ENCODE data around the gene CRYBG1. TPM values are rescaled to one million over a fixed set of nuclear protein-coding genes. Genes with fewer than 3 reads are reported as not detected.

Gene CRYBG1
- total RNA-seq, 1 donor from 2014 or later, result 27.9 TPM

DNA sequence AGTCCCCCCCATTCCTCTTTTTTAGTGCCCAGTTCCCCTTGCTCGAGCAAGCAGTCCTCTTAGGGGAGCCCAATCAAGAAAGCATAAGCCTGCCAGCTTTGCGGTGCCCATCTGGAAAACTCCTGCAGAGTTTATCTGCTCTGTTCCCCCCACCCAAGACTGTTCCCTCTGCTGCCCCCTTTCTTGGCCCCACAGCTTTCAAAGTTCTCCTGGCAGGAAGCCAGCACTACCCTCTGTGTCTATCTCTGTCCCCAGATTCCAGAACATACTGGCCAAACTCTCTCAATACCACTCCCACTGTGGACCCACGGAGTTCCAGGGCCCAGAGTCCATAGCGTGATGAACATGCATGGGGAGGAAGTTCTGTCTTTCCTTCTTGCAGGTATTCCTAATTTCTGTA, 55.4 kb downstream of the CRYBG1 start:
- DNase-seq (no peak), ATAC-seq (no peak)
- no peaks in the 10 kb centered on the region for H3K36me3 ChIP-seq
- H3K27ac ChIP-seq, result no peak overlapping the region
- no peaks in the 10 kb centered on the region for H3K9me3 ChIP-seq
- no peak overlapping the region for H3K4me3 ChIP-seq
- intact Hi-C loops (cut with DNase I), result no loop called here
- TF ChIP-seq, protein P1, sequence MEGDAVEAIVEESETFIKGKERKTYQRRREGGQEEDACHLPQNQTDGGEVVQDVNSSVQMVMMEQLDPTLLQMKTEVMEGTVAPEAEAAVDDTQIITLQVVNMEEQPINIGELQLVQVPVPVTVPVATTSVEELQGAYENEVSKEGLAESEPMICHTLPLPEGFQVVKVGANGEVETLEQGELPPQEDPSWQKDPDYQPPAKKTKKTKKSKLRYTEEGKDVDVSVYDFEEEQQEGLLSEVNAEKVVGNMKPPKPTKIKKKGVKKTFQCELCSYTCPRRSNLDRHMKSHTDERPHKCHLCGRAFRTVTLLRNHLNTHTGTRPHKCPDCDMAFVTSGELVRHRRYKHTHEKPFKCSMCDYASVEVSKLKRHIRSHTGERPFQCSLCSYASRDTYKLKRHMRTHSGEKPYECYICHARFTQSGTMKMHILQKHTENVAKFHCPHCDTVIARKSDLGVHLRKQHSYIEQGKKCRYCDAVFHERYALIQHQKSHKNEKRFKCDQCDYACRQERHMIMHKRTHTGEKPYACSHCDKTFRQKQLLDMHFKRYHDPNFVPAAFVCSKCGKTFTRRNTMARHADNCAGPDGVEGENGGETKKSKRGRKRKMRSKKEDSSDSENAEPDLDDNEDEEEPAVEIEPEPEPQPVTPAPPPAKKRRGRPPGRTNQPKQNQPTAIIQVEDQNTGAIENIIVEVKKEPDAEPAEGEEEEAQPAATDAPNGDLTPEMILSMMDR (IDR thresholded peaks at IDR 0.05), result no peak
- no peaks in the 10 kb centered on the region for H3K4me1 ChIP-seq
- H3K27me3 ChIP-seq (ENCODE audit: low read depth), result no peaks in the 10 kb centered on the region

DNA sequence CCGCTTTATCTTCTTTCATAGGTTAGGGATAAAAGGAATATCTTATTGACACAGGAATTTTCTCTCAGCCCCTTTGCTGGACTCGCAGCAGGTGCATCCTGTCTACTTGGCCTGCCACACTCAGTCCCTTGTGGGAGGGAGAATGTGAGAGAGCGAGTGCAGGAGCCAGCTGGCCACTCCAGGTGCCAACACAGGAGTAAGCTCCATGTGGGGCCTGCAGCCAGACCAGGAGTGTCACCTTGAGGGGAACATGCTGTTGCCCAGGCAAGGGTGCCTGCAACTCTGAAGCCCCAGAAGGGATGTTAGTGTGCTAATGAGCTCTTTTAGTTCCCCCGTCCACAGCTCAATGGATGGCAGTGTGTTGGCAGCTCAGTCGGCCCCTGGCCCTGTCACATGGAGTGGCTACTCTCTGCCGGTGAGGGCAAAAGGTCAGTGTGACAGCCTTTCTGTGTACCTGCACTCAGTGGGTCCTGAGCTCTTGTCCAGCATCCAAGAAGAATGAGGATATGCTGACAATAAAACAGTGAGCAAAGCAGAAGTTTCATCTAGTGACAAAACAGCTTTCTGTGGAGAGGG, 57.1 kb downstream of the CRYBG1 start:
- intact Hi-C loops (cut with DNase I), result no loop called here
- Histone ChIP-seq H3K4me3 (no peak overlapping the region), H3K27me3 (ENCODE audit: low read depth) (no peaks in the 10 kb centered on the region), H3K27ac (no peak overlapping the region), H3K4me1 (no peaks in the 10 kb centered on the region), H3K36me3 (no peaks in the 10 kb centered on the region), H3K9me3 (no peaks in the 10 kb centered on the region)
- ATAC-seq (peak in 1 of 2 donors; percentile 11), DNase-seq (no peak)
- TF ChIP-seq, protein P1 (IDR thresholded peaks at IDR 0.05), result no peak

DNA sequence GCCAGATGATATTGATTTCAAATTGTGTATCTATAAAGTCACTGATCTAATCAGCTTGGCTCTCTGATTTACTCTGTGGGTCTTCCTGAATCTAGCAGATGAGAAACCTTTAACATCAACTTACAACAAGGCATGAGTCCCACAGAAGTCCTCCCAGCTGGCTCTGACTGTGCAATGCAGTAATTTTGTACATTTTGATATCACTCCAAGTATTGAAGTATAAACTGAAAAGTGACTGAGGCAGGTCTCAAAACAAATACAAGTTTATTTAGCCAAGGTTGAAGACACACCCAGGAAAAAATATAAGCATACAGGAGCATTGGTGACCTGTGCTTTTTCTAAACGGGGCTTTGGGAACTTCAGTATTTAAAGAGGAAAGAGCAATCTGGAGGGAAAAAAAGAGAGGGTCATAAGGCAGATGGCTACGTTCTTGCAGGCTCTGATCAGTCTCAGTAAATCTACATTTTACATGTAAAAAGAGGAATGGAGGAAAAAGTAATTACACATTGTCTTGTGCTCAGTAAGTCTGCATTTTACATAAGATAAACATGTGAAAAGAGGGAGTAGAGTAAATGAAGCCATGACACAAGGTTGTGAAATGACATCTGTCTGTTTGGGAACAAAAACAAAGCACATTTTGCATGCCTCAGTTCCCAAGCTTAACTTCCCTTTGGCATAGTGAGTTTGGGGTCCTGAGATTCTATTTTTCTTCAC, 59.5 kb downstream of the CRYBG1 start:
- DNase-seq (no peak), ATAC-seq (no peak)
- TF ChIP-seq, protein P1 (IDR thresholded peaks at IDR 0.05), result no peak
- H3K4me1 ChIP-seq, result no peaks in the 10 kb centered on the region
- H3K4me3 ChIP-seq, result no peak overlapping the region
- intact Hi-C loops (cut with DNase I), result no loop called here
- H3K27me3 ChIP-seq (ENCODE audit: low read depth), result no peaks in the 10 kb centered on the region
- no peaks in the 10 kb centered on the region for H3K9me3 ChIP-seq
- H3K36me3 ChIP-seq, result no peaks in the 10 kb centered on the region
- H3K27ac ChIP-seq, result no peak overlapping the region

DNA sequence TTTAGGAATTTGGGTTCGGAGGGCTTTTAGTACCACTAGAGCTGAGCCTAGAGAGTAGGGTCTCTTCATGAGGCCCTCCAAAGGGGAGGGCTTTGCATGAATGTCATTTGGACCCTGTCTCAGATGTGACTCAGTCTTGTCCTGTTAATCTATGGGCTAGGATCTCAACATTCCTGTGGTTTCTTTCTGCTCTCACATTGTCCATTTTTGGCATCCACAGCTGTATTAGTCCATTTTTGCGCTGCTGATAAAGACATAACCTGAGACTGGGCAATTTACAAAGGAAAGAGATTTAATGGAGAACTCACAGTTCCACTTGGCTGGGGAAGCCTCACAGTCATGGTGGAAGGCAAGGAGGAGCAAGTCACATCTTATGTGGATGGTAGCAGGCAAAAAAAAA, 61.0 kb downstream of the CRYBG1 start:
- H3K27ac ChIP-seq, result no peak overlapping the region
- TF ChIP-seq, protein P1 (IDR thresholded peaks at IDR 0.05), result no peak
- no peaks in the 10 kb centered on the region for H3K9me3 ChIP-seq
- H3K27me3 ChIP-seq (ENCODE audit: low read depth), result no peaks in the 10 kb centered on the region
- H3K4me1 ChIP-seq, result no peaks in the 10 kb centered on the region
- H3K36me3 ChIP-seq, result no peaks in the 10 kb centered on the region
- intact Hi-C loops (cut with DNase I), result no loop called here
- no peak for DNase-seq
- H3K4me3 ChIP-seq, result no peak overlapping the region
- no peak for ATAC-seq

DNA sequence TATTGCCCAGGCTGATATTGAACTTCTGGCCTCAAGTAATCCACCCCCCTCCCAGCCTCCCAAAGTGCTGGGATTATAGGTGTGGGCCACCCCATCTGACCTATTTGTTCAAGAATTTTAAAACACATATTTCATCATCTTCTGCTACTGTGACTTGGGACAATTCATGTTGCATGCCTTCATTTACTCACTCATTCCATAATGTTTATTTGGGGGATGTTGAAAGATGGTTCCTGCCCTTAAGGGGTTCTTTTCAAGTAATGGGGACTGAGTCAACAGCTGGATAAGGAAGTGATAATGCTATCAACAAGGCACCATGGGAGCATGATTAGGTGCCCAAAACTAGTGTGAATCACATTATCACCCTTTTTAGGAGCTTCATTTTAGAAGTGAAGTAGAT, 62.0 kb downstream of the CRYBG1 start:
- intact Hi-C loops (cut with DNase I), result no loop called here
- TF ChIP-seq, protein P1 (IDR thresholded peaks at IDR 0.05), result no peak
- Histone ChIP-seq H3K4me1 (no peaks in the 10 kb centered on the region), H3K27ac (no peak overlapping the region), H3K9me3 (no peaks in the 10 kb centered on the region), H3K36me3 (no peaks in the 10 kb centered on the region), H3K27me3 (ENCODE audit: low read depth) (no peaks in the 10 kb centered on the region), H3K4me3 (no peak overlapping the region)
- no peak for DNase-seq
- no peak for ATAC-seq

Data from lower lobe of right lung (tissue), 2 donors.